ENCODE measurements around the gene LSAMP.

DNA sequence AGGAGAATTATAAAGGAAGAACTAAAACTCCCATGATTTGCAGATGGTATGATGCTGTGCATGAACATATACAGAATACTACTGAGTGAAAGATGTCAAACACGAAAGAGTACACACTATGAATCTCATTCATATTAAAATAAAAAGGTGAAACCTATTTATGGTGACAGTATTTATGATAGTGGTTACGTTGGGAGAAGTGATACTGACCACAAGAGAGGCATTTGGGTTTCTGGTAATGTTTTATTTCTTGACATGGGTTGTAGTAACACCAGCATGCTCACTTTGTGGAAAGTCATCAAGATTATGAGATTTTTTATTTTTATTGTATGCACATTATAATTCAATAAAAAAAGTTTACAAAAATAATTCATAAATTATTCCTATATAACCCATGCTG is 498.0 kb downstream of the LSAMP start:
- TF ChIP-seq, protein P1, sequence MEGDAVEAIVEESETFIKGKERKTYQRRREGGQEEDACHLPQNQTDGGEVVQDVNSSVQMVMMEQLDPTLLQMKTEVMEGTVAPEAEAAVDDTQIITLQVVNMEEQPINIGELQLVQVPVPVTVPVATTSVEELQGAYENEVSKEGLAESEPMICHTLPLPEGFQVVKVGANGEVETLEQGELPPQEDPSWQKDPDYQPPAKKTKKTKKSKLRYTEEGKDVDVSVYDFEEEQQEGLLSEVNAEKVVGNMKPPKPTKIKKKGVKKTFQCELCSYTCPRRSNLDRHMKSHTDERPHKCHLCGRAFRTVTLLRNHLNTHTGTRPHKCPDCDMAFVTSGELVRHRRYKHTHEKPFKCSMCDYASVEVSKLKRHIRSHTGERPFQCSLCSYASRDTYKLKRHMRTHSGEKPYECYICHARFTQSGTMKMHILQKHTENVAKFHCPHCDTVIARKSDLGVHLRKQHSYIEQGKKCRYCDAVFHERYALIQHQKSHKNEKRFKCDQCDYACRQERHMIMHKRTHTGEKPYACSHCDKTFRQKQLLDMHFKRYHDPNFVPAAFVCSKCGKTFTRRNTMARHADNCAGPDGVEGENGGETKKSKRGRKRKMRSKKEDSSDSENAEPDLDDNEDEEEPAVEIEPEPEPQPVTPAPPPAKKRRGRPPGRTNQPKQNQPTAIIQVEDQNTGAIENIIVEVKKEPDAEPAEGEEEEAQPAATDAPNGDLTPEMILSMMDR (conservative IDR thresholded peaks at IDR 0.05; ENCODE audit: low read length) = no peak
- TF ChIP-seq EZH2phosphoT487 (IDR thresholded peaks at IDR 0.05; ENCODE audit: borderline replicate concordance) = no peak
